K562 (cell line): ENCODE data around the gene PPP1CC. TPM values are rescaled to one million over a fixed set of nuclear protein-coding genes. Genes with fewer than 3 reads are reported as not detected.

Source experiments
- BHLHE40 ChIP-seq: IDR thresholded peaks from 2 replicates; pipeline ENCODE4 v1.6.1; 2011; ENCODE audit warnings: low read length, improper control_type of control experiment
- CTCF ChIP-seq, 3 experiments: IDR thresholded peaks in 2 of 3; conservative IDR thresholded peaks in 1 of 3; 2 replicates each; pipeline ENCODE4 v1.5.1; 2011 to 2012; ENCODE audit warnings: low read length in 3 of 3, mild to moderate bottlenecking in 3 of 3, control low read depth in 2 of 3, improper control_type of control experiment in 1 of 3, inconsistent platforms in 1 of 3, low read depth in 1 of 3, mixed read lengths in 1 of 3, moderate library complexity in 1 of 3; ENCODE audit not compliant: insufficient read depth in 2 of 3
- E2F4 ChIP-seq: sonication (generic); formaldehyde crosslinking; IDR thresholded peaks from 2 replicates; pipeline ENCODE4 v1.8.0; 2022; ENCODE audit warnings: mild to moderate bottlenecking, low read depth, missing genetic modification reagents
- GTF2F1 ChIP-seq: IDR thresholded peaks from 2 replicates; pipeline ENCODE4 v1.6.1; 2011; ENCODE audit warnings: low read depth, low read length, improper control_type of control experiment
- HNRNPK ChIP-seq: fragments of 200-400 bp; formaldehyde crosslinking; IDR thresholded peaks from one replicate; pipeline ENCODE4 v1.6.1; 2018; ENCODE audit warnings: mild to moderate bottlenecking, low read depth, low read length; ENCODE audit not compliant: poor library complexity, severe bottlenecking
- HNRNPUL1 ChIP-seq: fragments of 200-400 bp; formaldehyde crosslinking; IDR thresholded peaks from 2 replicates; pipeline ENCODE4 v1.6.1; 2017; ENCODE audit warnings: low read length
- HOXB6 ChIP-seq: fragments of 250-450 bp; sonication (Bioruptor Pico); IDR thresholded peaks from 2 replicates; pipeline ENCODE4 v1.5.1; 2022; ENCODE audit warnings: mild to moderate bottlenecking, borderline replicate concordance
- MEF2D ChIP-seq: conservative IDR thresholded peaks from 2 replicates; pipeline ENCODE4 v1.6.1; 2016; ENCODE audit warnings: low read depth, missing genetic modification characterization, missing compliant biosample characterization
- NUFIP1 ChIP-seq: fragments of 450-650 bp; IDR thresholded peaks from 2 replicates; pipeline ENCODE4 v1.6.1; 2018; ENCODE audit not compliant: partially characterized antibody
- STAT5A ChIP-seq: IDR thresholded peaks from 2 replicates; pipeline ENCODE4 v1.6.1; 2012; ENCODE audit warnings: low read length, inconsistent platforms, borderline replicate concordance
- TAF15 ChIP-seq: fragments of 200-400 bp; formaldehyde crosslinking; IDR thresholded peaks from 2 replicates; pipeline ENCODE4 v1.6.1; 2017; ENCODE audit warnings: mild to moderate bottlenecking, low read depth, low read length, moderate library complexity
- TFAM ChIP-seq: fragments of 250-450 bp; sonication (Bioruptor Pico); conservative IDR thresholded peaks from 2 replicates; pipeline ENCODE4 v1.5.0; 2021; ENCODE audit warnings: mild to moderate bottlenecking, moderate library complexity
- TSC22D4 ChIP-seq: fragments of 450-650 bp; IDR thresholded peaks from 2 replicates; pipeline ENCODE4 v1.6.1; 2016; ENCODE audit warnings: missing genetic modification characterization, missing biosample characterization, control low read depth
- ZNF407 ChIP-seq: fragments of 450-650 bp; IDR thresholded peaks from 2 replicates; pipeline ENCODE4 v1.6.1; 2016; ENCODE audit warnings: low read depth
- ZNF76 ChIP-seq: fragments of 250-450 bp; sonication (Bioruptor Pico); IDR thresholded peaks from 2 replicates; pipeline ENCODE4 v1.4.0; 2020; ENCODE audit warnings: mild to moderate bottlenecking, moderate library complexity, borderline replicate concordance
- polyA plus RNA-seq, 8 experiments: library from polyadenylated mRNA; depleted of rRNA in 4 of 8; stranded (reverse) in 5 of 8; unstranded in 3 of 8; fragments of >200 nt; fragmentation: Nextera tagmentation in 2 of 8; fragmentation: Illumina TruSeq in 1 of 8; extraction: Ambion mirVana in 2 of 8; extraction: Trizol in 1 of 8; gene quantifications; 2 replicates each; pipeline versions ENCODE4 v1.2.1 to v1.2.3, GENCODE V29; 2011 to 2014; ENCODE audit warnings: inconsistent platforms in 1 of 8, missing spikeins in 1 of 8
- total RNA-seq, 7 experiments: library from RNA; depleted of rRNA in 6 of 7; stranded (reverse); fragments of >200 nt in 6 of 7; fragmentation: Illumina TruSeq in 2 of 7; extraction: Trizol in 2 of 7; gene quantifications; 2 replicates each; pipeline versions ENCODE4 v1.2.1 to v1.2.3, GENCODE V29; 2011 to 2021; ENCODE audit warnings: low replicate concordance in 1 of 7

Gene PPP1CC
- total and polyA plus RNA-seq, 9 of the 15 experiments (the other 6 are each of a cell fraction or from before 2014, with no cell fraction given), result 67.4 to 286 (median 195) TPM

- no peak for TF ChIP-seq E2F4 (CRISPR knock-in tag)
- TF ChIP-seq GTF2F1, result no peak
- TF ChIP-seq HNRNPK, result no peak
- TF ChIP-seq HOXB6 (CRISPR knock-in tag), result no peak
- TF ChIP-seq ZNF407, result no peak
- TF ChIP-seq TFAM (CRISPR knock-in tag), result no peak
- TF ChIP-seq ZNF76 (CRISPR knock-in tag), result no peak; the same call in 1 of the 2 replicates
- no peak; the same call in 1 of the 2 replicates for TF ChIP-seq BHLHE40
- no peak for TF ChIP-seq TAF15
- TF ChIP-seq MEF2D (tag), result peak; percentile 29
- no peak for TF ChIP-seq NUFIP1
- no peak for TF ChIP-seq TSC22D4 (tag)
- peak; percentile 93 to 98 (median 96) for TF ChIP-seq CTCF (IDR thresholded peaks at IDR 0.05 in 2 of 3, conservative IDR thresholded peaks at IDR 0.05 in 1 of 3; ENCODE audit: insufficient read depth in 2 of 3, low read depth in 1 of 3, low read length in 3 of 3)
- TF ChIP-seq STAT5A, result no peak
- no peak for TF ChIP-seq HNRNPUL1
Observed at GRCh38 chr12:110698171-110698902, 44.4 kb downstream of the PPP1CC start (continued).
